HG03095 (cell line): Measurements from ENCODE around the gene RC3H2.

Source experiments
- ATAC-seq: cut with Tn5 transposase; IDR thresholded peaks from one replicate; pipeline ENCODE4 v1.9.1; 2021; ENCODE audit warnings: moderate library complexity; ENCODE audit not compliant: unreplicated experiment

RC3H2 gene

DNA sequence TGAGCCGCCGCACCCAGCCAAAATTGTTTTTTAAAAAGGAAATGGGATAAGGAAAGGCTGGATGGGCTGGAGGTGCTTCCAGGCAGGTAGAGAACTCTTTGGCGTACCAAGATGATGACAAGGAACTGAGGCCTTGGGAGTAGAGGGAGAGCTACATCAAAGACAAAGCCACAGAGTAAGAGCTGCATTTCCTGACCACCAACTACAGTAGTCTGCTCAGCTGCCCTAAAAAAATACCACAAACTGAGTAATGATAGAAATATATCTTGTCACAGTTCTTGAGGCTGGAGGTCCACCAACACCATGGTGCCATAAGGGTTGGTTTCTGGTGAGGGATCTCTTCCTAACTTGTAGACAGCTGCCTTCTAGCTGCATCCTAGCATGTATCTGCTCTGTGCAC is 97.0 kb downstream of the RC3H2 start:
- ATAC-seq: no peak

DNA sequence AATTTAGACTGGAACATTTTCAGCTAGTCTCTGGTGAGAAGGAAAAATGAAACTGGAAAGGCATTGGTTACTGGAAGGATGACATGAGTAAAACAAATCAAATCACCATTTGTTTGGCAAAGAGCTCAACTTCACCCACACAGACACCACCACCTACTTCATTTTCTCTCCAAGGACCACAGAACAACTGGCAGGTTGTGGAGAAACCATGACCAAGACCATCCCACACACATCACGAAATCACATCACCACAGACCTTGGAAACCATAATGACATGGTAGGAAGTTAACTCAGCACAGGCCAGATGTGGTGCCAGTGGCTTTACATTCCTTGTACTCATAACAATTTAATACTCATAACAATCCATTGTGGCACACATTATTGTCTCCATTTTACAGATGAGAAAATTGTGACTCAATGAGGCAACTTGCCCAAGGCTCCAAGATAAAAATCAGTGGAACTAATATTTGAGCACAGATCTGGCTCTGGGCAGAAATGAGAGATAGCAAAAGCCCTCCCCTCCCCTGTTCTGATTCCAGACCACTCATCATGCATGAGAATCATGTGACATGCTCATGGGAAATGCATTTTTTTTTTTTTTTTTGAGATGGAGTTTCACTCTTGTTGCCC is 97.8 kb downstream of the RC3H2 start:
- ATAC-seq: no peak

- no peak for ATAC-seq
Measured at GRCh38 chr9:122806661-122807060, 98.5 kb downstream of the RC3H2 start.

GRCh38 chr9:122800066-122801060 is 104.8 kb downstream of the RC3H2 start, which contains the start of gene OR1K1:
Gene OR1K1 (plus strand): TSS chr9:122800123. CDS start chr9:122800123, 0 bp downstream.
- no peak for ATAC-seq

GRCh38 chr9:122797316-122798063 is 107.7 kb downstream of the RC3H2 start:
- no peak for ATAC-seq
